Activated T-cell treated with anti-CD3 and anti-CD28 coated beads for 24 hours (primary cell): ENCODE data around the gene PRDM16.

Experiments
- DNase-seq: peaks from one replicate; pipeline ENCODE4 v3.0.0-alpha.2; 2020; ENCODE audit warnings: low read depth

The PRDM16 gene

GRCh38 chr1:3103967-3104677 lies 35.1 kb downstream of the PRDM16 start:
- DNase-seq: no peak

DNA sequence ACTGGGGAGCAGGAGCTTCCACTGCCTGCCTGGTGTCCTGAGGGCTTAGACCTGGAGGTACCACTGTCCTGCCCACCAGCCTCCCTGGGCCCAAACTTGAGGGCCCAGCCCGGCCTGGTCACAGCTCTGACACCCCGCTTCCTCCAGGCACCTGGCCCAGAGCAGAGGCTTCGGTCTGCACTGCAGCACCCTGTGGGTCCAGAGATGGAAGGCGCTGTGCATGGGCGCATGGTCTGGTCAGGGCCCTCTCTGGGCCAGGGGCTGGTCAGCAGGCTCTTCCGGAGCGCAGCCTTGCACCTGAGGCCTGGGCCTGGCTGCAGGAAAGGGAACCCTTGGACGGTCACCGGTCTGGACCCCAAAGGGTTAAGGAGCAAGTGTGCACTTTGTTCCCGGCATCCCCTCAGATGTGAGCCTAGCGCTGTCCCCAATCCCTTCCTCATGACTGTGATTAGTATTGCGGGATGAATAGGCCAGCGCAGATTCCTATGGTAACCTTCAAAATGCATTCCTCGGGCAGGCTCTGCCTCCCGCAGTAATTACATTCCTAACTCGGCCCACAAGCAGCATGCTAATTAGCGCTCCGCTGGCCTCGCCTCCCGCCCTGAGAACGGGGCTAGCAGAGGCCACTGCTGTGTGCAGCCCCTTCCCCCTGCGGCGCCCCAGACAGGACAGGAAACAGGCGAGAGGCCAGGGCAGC lies 36.3 kb downstream of the PRDM16 start:
- DNase-seq: no peak

GRCh38 chr1:3106216-3106615 lies 37.2 kb downstream of the PRDM16 start:
- no peak for DNase-seq

- DNase-seq: no peak
Measured at GRCh38 chr1:3107201-3107600, 38.2 kb downstream of the PRDM16 start.

DNA sequence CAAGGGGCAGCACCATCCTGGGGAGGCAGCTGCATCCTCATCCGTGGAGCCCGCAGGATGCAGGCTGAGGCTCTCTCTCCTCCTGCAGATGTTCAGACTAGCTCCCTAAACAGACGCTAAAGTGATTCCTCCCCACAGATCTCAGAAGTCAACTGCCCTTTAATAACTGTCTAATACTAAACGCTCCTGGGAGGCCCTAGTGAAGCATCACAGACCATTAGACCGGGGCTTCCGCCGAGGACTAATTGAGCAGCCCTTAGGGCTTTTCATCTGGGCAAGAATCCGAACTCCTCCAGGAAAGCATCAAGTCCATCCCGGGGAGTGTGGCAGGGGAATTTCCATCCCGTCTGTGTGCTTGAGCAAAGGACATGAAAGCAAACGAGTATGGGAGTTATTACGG lies 40.4 kb downstream of the PRDM16 start:
- DNase-seq: no peak

DNA sequence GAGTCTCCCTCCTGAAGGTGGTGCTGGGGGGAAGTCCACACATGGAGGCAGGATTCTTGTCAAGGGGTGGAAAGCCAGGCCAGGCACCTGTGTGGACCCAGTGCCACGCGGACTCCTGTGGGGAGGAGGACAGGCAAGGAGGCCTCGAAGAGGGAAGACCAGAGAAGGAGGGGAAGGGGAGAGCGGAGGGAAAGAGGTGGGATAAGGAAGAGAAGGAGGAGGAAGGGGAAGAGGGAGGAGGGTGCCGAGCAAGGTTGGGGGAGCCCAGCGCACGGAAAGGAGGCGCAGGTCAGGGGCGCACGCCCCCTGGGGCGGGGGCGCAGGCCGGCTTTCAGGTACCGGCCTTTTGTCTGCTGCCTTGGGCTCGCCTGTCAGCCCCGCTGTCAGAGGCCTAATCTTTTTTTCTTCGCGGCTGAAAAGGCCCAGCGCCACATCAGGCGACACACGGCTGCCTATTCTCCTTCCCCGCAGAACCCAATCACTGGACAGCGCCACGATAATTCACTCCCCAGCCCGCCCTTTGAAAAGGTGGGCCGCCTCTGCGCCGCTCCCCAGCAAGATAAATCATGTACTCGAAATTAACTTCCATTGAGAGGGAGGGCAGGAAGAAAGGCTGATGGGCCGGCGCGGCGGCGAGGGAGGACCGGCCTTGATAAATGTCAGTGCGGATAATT lies 42.5 kb downstream of the PRDM16 start:
- DNase-seq: no peak

DNA sequence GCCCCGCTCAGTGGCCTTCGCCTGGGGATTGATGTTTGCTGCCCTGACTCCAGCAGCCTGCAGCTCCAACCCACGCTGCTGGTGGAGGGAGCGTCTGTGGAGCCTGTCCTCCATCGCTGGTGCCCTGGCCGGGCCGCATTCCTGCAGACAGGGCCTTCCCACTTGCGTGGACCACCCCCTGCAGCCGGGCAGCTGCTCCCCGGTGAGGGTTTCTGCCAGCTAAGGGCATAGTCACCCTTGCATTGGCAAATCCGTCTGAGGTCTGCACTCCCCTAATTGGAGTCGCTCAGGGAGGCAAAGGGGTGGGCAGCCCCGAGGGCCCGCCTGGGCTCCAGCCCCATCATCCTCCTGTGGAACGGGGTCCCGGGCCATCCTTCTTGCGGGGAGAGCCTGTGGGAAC lies 43.5 kb downstream of the PRDM16 start:
- DNase-seq: no peak

GRCh38 chr1:3113047-3113740 lies 44.2 kb downstream of the PRDM16 start:
- DNase-seq: no peak

DNA sequence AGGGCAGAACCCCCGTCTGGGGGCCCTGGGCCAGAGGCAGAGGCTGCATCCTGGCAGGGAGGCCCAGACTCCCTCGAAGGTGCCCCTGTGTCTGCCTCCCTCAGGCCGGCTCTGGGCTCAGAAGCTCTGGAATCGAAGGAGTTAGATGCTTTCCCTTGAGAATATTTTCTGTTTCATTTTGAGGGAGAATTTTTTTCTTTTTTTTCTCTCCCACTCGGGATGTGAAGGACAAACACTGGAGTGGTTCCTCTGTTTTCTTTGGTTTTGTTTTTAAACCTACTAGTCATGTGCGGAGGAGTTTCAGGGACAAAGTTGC lies 44.7 kb downstream of the PRDM16 start:
- DNase-seq: no peak

DNA sequence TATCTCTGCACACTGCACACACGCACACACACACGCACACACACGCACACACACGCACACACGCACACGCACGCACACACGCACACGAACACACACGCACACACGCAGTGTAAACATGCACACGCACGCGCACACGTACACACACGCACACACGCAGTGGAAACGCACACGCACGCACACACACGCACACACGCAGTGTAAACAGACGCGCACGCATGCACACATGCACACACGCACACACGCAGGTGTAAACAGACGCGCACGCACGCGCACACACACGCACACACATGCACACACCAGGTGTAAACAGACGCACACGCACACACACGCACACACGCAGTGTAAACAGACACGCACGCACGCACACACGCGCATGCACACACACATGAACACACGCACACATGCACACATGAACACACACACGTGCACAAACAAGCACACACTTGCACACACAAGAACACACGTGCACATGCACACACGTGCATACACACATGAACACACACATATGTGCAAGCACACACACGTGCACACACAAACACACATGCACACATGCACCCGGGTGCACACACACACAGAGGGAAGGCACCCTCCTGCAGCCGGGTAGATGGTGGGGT lies 45.2 kb downstream of the PRDM16 start:
- DNase-seq: no peak

- no peak for DNase-seq
Measured at GRCh38 chr1:3114846-3115245, 45.8 kb downstream of the PRDM16 start.

- no peak for DNase-seq
Measured at GRCh38 chr1:3115275-3116149, 46.5 kb downstream of the PRDM16 start.

DNA sequence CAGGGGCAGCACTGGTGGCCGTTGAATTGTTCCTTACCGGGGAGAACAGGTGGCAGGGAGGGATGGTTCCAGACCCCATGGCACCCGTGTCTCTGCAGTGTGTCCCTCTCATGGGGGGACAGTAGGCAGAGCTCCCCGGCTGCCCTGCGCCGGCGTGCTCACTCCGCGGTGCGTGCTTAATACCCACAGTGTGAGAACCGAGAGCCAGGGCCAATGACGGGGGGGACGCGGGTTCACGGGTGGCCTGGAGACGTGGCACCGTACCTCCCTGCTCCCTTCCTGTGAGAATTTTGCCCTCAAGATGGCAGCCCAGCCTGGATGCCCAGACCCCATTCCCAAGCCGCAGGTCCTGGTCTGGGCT lies 47.1 kb downstream of the PRDM16 start:
- DNase-seq: no peak

- DNase-seq: no peak
Measured at GRCh38 chr1:3116560-3116959, 47.6 kb downstream of the PRDM16 start.

DNA sequence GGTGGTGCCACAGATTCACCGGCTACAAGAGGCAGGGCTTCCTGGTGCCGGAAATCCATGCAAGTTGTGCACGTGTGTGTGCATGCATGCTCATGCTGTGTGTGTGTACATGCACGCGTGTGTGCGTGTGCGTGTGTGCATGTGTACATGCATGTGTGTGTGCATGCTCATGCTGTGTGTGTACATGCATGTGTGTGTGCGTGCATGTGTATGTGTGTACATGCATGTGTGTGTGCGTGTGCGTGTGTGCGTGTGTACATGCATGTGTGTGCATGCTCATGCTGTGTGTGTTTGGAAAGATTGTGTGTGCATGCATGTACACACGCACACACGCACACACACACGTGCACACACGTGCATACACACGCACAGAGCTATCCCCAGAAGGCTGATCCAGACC lies 48.9 kb downstream of the PRDM16 start:
- DNase-seq: no peak

DNA sequence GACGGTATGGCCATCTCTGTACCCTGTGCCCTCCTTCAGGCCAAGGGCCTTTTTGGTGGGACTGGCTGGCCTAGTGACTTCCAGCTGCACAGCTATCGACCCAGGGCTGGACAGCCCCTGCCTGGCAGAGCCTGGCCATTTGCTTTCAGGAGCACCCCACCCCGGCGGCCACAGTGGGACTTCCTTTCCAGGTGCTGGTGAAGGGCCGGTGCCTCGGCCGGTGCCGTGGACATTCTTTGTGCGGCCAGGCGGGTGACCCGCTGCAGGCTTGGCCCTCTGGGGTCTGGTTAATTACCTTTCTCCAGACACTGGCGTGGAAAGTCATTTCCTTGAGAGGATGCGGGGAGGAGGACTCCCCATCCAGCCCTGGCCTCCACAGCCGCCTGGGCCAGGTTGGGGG lies 50.1 kb downstream of the PRDM16 start:
- no peak for DNase-seq

- no peak for DNase-seq
Measured at GRCh38 chr1:3119725-3120124, 50.7 kb downstream of the PRDM16 start.

DNA sequence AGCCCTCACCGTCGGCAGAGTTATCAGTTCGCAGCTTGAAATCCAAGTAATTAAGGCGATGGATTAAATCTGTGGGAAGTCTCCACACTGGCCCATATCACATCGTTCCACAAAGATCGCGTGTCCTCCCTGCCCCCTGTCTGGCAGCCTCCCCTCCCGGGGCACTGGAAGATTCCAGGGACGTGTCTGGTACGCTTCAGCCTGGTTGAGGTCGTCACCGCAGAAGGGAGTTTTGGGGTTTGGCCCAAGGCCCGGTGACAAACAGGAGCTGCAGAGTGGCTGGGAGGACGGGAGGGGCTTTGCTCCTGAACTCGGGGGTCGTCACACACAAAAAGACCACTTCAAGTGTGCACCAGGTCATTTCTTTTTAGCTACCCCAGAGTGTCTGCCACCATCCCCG lies 51.1 kb downstream of the PRDM16 start:
- no peak for DNase-seq

DNA sequence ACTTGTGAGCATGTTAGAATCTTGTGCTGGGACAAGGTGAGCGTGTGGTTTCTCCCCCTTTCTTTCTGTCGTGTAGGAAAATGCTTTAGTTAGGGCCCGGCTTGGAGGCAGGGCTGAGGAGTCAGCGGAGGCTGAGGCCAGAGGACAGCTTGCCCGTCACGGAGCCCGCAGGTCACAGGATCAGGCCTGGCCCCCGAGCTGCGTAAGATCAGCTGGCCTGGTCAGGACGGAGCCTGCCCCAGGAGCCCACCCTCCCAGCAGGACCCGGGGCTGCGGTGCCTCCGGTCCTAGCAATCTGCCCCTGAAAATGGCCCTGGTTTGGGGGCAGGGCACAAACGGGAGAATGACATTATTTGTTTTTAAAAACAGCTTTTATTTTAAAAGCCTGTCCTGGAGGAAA lies 52.0 kb downstream of the PRDM16 start:
- DNase-seq: no peak

DNA sequence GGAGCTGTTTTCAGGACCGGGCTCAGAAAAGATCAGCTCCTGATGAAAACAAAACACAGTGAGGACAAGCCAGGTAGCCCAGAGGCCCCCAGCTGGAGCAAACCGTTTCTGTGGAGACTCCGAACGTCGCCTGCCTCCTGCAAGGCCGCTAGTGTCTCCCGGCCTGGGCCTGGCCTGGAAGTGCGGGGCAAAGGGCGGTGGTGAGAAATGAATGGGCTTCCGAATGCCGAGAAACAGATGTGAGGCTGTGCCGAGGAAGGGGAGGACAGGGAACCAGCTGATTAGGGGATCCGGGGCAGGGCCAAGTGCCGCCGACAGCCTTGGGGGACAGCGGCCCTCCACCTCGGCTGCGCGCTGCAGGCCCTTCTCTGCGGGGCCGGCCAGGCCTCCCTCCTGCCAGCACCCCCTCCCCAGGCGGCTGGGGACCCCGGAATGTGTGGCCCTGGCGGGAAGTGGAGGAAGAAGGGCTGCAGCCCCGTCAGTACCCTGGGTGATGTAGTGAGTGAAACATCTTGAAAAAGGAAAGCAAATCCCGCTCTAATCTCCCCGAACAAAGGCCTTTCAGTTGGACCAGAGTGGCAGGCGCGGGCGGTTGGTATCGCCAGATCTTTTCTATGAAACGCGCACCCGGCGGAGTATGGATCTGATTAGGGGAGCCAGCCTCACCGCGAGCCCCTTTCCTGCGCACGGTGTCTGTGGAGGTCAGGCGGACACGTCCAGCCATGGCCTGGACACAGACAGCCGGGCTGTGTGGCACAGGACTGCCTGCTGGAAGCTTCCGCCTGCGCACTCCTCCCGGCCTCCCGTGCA lies 52.6 kb downstream of the PRDM16 start:
- DNase-seq: no peak

- DNase-seq: no peak
Measured at GRCh38 chr1:3122311-3122710, 53.3 kb downstream of the PRDM16 start.
